ENCODE measurements around the gene PTPN7.
"Not testable (repeated sequence)": the region's sequence is repeated elsewhere in the genome, so short reads cannot be mapped to it uniquely, and the experiment has no call there.

- TF ChIP-seq CTCF, POLR2A, POLR2AphosphoS5, EP300 (IDR thresholded peaks at IDR 0.05): not testable (repeated sequence)
Observed at GRCh38 chr1:202145744-202146140, 14.7 kb downstream of the PTPN7 start.
